HepG2 (cell line): ENCODE data around the gene TNRC18. TPM values are rescaled to one million over a fixed set of nuclear protein-coding genes. Genes with fewer than 3 reads are reported as not detected.

ENCODE experiments used
- AGO2 ChIP-seq: fragments of 200-400 bp; formaldehyde crosslinking; optimal IDR thresholded peaks from 2 replicates; pipeline ENCODE3; 2017; ENCODE audit warnings: mild to moderate bottlenecking, low read depth, low read length, moderate library complexity
- MTA1 ChIP-seq: sonication (generic); formaldehyde crosslinking; IDR thresholded peaks from 2 replicates; pipeline ENCODE4 v1.4.0; 2020; ENCODE audit warnings: missing genetic modification reagents, mild to moderate bottlenecking, borderline replicate concordance
- SAFB2 ChIP-seq: sonication (generic); formaldehyde crosslinking; IDR thresholded peaks from 2 replicates; pipeline ENCODE4 v1.5.1; 2020; ENCODE audit warnings: missing genetic modification reagents, low read depth, mild to moderate bottlenecking, borderline replicate concordance
- SNRNP70 ChIP-seq: fragments of 200-400 bp; formaldehyde crosslinking; IDR thresholded peaks from 2 replicates; pipeline ENCODE4 v1.6.1; 2017; ENCODE audit warnings: mild to moderate bottlenecking, low read depth, low read length, moderate library complexity
- SYNCRIP ChIP-seq: fragments of 200-400 bp; formaldehyde crosslinking; IDR thresholded peaks from 2 replicates; pipeline ENCODE4 v1.6.1; 2018; ENCODE audit warnings: mild to moderate bottlenecking, low read depth, low read length; ENCODE audit not compliant: insufficient read depth
- ZNF24 ChIP-seq: fragments of 450-650 bp; IDR thresholded peaks from 2 replicates; pipeline ENCODE4 v1.6.1; 2017; ENCODE audit warnings: antibody characterized with exemption, mild to moderate bottlenecking
- ZNF567 ChIP-seq: sonication (generic); formaldehyde crosslinking; IDR thresholded peaks from 2 replicates; pipeline ENCODE4 v1.8.1; 2023; ENCODE audit warnings: mild to moderate bottlenecking, missing genetic modification reagents, borderline replicate concordance
- ZSCAN25 ChIP-seq: sonication (generic); formaldehyde crosslinking; IDR thresholded peaks from 2 replicates; pipeline ENCODE4 v1.8.0; 2022; ENCODE audit warnings: mild to moderate bottlenecking, missing genetic modification reagents
- polyA plus RNA-seq, 8 experiments: library from polyadenylated mRNA; depleted of rRNA in 3 of 8; stranded (reverse) in 7 of 8; unstranded in 1 of 8; fragments of >200 nt; fragmentation: Illumina TruSeq in 4 of 8; extraction: Trizol in 4 of 8; gene quantifications; 2 replicates each; pipeline versions ENCODE4 v1.2.1 to v1.2.3, GENCODE V29; 2011 to 2016; ENCODE audit warnings: low read depth in 4 of 8, missing spikeins in 1 of 8, mixed read lengths in 1 of 8; ENCODE audit not compliant: insufficient read depth in 1 of 8
- total RNA-seq, 5 experiments: library from RNA; depleted of rRNA; stranded (reverse); fragments of >200 nt; fragmentation: Illumina TruSeq; extraction: Trizol; gene quantifications; 2 replicates each; pipeline ENCODE4 v1.2.3, GENCODE V29; 2016; ENCODE audit warnings: low read depth in 1 of 5
- TF ChIP-seq, protein P1 (sequence below): sonication (generic); formaldehyde crosslinking; IDR thresholded peaks from 2 replicates; pipeline ENCODE4 v1.4.0; 2020; ENCODE audit warnings: missing genetic modification reagents
- TF ChIP-seq, protein P2 (sequence below): sonication (generic); formaldehyde crosslinking; IDR thresholded peaks from 2 replicates; pipeline ENCODE4 v1.9.0; 2022; ENCODE audit warnings: low read depth, missing genetic modification reagents
- TF ChIP-seq, protein P3 (sequence below): sonication (generic); formaldehyde crosslinking; IDR thresholded peaks from 2 replicates; pipeline ENCODE4 v1.4.0; 2020; ENCODE audit warnings: missing genetic modification reagents
- TF ChIP-seq, protein P4 (sequence below): sonication (generic); formaldehyde crosslinking; IDR thresholded peaks from 2 replicates; pipeline ENCODE4 v1.8.1; 2023; ENCODE audit warnings: mild to moderate bottlenecking, inconsistent platforms, moderate library complexity, missing genetic modification reagents, borderline replicate concordance
- TF ChIP-seq, protein P5 (sequence below): sonication (generic); formaldehyde crosslinking; conservative IDR thresholded peaks from 2 replicates; pipeline ENCODE4 v1.5.0; 2020; ENCODE audit warnings: missing genetic modification reagents
- TF ChIP-seq, protein P6 (sequence below): sonication (generic); formaldehyde crosslinking; IDR thresholded peaks from 2 replicates; pipeline ENCODE4 v1.4.0; 2020; ENCODE audit warnings: missing genetic modification reagents, low read depth, mild to moderate bottlenecking, borderline replicate concordance

The TNRC18 gene
- total and polyA plus RNA-seq, 2 of the 13 experiments (the other 11 are each of a cell fraction or from before 2014, with no cell fraction given) = 11.7 to 17.4 TPM

DNA sequence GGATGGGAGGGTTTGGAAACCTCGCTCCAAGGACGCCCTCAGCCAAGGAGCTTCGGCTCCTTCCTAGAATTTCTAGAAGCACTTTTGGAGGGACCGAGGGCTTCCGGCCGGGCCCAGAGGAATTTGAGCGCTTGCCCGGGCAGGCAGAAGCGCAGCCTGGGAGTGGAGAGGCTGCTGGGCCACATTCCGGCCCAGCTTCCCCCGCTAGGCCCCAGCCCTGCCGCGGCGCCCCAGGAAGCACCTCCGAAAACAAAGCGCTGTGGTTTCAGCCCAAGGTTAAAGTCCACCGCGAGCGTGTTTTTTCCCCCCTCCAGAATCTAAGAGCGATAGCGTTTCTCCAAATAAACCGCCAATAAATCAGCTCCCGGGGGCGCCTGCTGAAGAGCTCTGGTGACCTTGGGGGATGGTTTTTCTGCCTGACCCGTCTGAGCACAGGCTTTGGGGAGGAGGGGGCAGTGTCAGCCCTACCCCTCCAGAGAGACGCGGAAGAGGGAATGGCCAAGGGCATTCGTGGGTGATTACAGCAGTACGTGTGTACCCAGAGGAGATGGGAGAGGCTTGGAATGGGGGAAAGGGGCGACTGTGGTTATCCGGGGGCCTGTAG is 5.7 kb upstream of the TNRC18 start (continued):
- TF ChIP-seq, protein P1, sequence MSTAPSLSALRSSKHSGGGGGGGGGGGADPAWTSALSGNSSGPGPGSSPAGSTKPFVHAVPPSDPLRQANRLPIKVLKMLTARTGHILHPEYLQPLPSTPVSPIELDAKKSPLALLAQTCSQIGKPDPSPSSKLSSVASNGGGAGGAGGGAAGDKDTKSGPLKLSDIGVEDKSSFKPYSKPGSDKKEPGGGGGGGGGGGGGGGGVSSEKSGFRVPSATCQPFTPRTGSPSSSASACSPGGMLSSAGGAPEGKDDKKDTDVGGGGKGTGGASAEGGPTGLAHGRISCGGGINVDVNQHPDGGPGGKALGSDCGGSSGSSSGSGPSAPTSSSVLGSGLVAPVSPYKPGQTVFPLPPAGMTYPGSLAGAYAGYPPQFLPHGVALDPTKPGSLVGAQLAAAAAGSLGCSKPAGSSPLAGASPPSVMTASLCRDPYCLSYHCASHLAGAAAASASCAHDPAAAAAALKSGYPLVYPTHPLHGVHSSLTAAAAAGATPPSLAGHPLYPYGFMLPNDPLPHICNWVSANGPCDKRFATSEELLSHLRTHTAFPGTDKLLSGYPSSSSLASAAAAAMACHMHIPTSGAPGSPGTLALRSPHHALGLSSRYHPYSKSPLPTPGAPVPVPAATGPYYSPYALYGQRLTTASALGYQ (CRISPR knock-in tag) = 0 out of 2 replicates have a peak, but pooled peaks have one; percentile 69
- TF ChIP-seq MTA1 (CRISPR knock-in tag) = no peak
- TF ChIP-seq, protein P2, sequence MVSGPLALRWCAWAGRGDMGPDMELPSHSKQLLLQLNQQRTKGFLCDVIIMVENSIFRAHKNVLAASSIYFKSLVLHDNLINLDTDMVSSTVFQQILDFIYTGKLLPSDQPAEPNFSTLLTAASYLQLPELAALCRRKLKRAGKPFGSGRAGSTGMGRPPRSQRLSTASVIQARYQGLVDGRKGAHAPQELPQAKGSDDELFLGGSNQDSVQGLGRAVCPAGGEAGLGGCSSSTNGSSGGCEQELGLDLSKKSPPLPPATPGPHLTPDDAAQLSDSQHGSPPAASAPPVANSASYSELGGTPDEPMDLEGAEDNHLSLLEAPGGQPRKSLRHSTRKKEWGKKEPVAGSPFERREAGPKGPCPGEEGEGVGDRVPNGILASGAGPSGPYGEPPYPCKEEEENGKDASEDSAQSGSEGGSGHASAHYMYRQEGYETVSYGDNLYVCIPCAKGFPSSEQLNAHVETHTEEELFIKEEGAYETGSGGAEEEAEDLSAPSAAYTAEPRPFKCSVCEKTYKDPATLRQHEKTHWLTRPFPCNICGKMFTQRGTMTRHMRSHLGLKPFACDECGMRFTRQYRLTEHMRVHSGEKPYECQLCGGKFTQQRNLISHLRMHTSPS = no peak; the same call in 1 of the 2 replicates
- TF ChIP-seq, protein P3, sequence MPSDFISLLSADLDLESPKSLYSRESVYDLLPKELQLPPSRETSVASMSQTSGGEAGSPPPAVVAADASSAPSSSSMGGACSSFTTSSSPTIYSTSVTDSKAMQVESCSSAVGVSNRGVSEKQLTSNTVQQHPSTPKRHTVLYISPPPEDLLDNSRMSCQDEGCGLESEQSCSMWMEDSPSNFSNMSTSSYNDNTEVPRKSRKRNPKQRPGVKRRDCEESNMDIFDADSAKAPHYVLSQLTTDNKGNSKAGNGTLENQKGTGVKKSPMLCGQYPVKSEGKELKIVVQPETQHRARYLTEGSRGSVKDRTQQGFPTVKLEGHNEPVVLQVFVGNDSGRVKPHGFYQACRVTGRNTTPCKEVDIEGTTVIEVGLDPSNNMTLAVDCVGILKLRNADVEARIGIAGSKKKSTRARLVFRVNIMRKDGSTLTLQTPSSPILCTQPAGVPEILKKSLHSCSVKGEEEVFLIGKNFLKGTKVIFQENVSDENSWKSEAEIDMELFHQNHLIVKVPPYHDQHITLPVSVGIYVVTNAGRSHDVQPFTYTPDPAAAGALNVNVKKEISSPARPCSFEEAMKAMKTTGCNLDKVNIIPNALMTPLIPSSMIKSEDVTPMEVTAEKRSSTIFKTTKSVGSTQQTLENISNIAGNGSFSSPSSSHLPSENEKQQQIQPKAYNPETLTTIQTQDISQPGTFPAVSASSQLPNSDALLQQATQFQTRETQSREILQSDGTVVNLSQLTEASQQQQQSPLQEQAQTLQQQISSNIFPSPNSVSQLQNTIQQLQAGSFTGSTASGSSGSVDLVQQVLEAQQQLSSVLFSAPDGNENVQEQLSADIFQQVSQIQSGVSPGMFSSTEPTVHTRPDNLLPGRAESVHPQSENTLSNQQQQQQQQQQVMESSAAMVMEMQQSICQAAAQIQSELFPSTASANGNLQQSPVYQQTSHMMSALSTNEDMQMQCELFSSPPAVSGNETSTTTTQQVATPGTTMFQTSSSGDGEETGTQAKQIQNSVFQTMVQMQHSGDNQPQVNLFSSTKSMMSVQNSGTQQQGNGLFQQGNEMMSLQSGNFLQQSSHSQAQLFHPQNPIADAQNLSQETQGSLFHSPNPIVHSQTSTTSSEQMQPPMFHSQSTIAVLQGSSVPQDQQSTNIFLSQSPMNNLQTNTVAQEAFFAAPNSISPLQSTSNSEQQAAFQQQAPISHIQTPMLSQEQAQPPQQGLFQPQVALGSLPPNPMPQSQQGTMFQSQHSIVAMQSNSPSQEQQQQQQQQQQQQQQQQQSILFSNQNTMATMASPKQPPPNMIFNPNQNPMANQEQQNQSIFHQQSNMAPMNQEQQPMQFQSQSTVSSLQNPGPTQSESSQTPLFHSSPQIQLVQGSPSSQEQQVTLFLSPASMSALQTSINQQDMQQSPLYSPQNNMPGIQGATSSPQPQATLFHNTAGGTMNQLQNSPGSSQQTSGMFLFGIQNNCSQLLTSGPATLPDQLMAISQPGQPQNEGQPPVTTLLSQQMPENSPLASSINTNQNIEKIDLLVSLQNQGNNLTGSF (CRISPR knock-in tag) = no peak
- TF ChIP-seq, protein P4, sequence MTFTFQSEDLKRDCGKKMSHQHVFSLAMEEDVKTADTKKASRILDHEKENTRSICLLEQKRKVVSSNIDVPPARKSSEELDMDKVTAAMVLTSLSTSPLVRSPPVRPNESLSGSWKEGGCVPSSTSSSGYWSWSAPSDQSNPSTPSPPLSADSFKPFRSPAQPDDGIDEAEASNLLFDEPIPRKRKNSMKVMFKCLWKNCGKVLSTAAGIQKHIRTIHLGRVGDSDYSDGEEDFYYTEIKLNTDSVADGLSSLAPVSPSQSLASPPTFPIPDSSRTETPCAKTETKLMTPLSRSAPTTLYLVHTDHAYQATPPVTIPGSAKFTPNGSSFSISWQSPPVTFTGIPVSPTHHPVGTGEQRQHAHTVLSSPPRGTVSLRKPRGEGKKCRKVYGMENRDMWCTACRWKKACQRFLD (CRISPR knock-in tag) = peak; percentile 64; the same call in 1 of the 2 replicates
- TF ChIP-seq SYNCRIP = no peak
- TF ChIP-seq, protein P5, sequence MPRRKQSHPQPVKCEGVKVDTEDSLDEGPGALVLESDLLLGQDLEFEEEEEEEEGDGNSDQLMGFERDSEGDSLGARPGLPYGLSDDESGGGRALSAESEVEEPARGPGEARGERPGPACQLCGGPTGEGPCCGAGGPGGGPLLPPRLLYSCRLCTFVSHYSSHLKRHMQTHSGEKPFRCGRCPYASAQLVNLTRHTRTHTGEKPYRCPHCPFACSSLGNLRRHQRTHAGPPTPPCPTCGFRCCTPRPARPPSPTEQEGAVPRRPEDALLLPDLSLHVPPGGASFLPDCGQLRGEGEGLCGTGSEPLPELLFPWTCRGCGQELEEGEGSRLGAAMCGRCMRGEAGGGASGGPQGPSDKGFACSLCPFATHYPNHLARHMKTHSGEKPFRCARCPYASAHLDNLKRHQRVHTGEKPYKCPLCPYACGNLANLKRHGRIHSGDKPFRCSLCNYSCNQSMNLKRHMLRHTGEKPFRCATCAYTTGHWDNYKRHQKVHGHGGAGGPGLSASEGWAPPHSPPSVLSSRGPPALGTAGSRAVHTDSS (CRISPR knock-in tag) = no peak
- no peak for TF ChIP-seq SAFB2 (CRISPR knock-in tag)
- TF ChIP-seq SNRNP70 = no peak
- TF ChIP-seq, protein P6, sequence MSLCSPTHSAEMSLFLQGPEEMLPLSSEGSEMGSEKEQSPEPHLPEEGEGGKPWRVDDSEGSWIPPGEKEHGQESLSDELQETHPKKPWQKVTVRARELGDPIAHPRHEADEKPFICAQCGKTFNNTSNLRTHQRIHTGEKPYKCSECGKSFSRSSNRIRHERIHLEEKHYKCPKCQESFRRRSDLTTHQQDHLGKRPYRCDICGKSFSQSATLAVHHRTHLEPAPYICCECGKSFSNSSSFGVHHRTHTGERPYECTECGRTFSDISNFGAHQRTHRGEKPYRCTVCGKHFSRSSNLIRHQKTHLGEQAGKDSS (CRISPR knock-in tag) = 0 out of 2 replicates have a peak, but pooled peaks have one; percentile 11
- no peak for TF ChIP-seq ZNF567
- no peak for TF ChIP-seq ZNF24
- TF ChIP-seq AGO2 = peak; percentile 10
- no peak for TF ChIP-seq ZSCAN25 (CRISPR knock-in tag)
